Measurements from ENCODE around the gene EGFR. TPM values are rescaled to one million over a fixed set of nuclear protein-coding genes. Genes with fewer than 3 reads are reported as not detected.

The EGFR gene
- total RNA-seq, 1 experiment from 2014 or later: 52.7 TPM

DNA sequence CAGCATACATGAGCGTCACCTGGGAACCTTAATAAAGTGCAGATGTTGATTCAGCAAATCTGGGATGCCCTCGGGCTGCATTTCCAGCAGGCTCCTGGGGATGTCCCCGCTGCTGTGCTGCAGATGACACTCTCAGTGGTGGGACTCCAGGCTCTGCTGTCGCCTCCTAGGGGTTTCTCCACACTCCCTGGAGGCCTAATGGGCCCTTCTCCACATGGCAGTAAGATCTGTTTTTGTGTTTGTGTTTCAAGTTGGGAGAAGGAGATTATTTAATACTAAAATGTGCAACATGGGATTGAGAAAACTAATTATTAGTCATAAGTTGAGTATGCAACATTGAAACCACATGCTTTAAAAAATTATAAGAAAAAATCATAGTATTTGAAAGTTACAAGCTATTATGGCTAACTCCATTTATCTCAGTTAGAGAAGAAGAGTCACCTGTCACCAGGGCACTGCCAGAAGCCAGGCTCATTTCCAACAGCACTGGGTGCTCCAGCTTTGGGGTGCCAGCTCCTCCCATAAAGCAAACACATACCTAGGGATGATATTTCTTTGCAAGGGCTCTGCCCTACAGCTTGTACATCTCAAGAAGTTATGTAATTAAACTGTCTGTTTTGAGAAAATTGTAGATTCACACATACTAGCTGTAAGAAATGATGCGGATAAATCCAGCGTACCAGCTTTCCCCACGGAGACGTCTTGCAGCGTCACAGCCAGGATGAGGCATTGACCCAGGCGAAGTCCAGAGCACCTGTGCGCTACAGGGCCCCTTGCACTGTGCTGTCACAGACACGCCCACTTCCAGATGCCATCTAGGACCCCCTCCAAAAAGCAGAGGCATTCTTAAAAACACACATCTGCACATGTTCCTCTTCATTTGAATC, 106.4 kb downstream of the EGFR start:
- in situ Hi-C loops (cut with HindIII; ENCODE audit: low pct_unique_long_range_greater_than_20kb, low sequenced_read_pairs): no loop called here
- DNase-seq (ENCODE audit: low read depth): no peak

DNA sequence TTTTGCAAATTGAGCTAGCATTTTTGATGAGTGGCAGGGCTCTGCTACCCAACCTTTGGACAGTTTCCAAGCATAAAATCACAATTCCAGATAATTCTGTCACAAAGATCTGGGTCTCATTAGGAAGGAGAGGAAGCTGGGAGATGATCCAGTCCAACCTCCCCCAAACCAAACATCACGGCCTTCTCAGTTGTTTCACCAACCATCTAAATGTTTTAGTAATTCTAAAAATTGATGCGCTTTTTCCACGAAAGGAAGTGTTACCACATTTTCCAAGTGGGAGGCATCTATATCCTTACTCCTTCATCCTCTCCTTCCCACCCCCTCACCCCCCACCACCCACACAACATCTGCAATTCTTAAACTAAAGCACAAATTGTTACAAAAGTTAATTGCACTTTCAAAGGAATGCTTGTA, 108.3 kb downstream of the EGFR start:
- DNase-seq (ENCODE audit: low read depth): no peak
- in situ Hi-C loops (cut with HindIII; ENCODE audit: low pct_unique_long_range_greater_than_20kb, low sequenced_read_pairs): no loop called here

DNA sequence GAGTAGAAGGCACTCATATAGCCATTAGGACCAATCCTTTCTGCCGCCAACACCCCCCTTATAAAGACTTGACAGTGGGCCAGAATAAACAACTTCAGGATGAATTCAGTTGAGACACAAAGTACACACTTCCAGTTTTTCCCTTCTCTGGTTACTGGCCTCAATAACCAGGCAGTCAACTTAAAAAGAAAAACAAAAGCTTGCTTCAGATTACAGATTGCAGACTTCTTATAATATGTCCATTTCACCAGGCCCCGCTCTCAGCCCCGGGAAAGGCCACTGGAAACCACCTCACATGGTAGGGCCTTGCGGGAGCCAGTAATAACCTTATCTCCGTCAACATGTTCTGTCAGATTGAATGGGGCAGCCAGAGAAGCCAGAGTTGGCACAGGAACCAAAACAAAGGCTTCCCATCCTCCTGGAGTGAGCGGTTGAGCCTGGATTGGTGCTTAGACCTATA, 108.8 kb downstream of the EGFR start:
- peak; percentile 45 for DNase-seq (ENCODE audit: low read depth)
- in situ Hi-C loops (cut with HindIII; ENCODE audit: low pct_unique_long_range_greater_than_20kb, low sequenced_read_pairs): no loop called here

DNA sequence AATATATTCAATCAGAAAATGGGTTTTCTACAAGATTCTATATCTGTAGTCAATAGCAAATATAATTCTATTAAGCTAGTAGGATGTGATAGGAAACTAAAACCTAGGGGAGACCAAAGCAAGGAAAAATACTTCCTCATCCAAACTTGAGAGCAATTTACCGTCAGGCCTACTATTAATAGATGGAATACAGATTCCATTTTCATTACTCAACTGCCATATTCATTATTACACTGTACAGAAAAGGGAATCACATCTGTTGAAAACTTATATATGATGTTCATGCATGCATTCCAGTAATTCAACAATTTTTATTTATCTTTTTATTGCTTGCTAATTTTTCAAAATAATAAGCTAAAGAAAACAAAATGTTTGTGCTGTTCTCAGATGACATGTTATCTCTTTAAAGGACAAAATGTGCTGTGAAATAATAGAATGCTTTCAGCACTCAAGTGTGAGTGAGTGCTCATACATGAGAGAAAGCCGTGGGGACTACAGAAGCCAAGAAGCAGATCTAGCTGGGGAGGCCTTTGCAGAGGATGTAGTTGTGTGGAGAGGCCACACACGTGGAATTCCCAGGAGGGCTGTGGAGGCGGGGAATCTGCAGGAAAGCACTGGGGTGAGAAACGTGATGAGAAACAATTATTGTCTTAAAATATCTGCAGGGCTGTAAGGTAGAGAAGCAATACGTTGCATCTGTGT, 110.0 kb downstream of the EGFR start:
- in situ Hi-C loops (cut with HindIII; ENCODE audit: low pct_unique_long_range_greater_than_20kb, low sequenced_read_pairs): no loop called here
- no peak for DNase-seq (ENCODE audit: low read depth)

DNA sequence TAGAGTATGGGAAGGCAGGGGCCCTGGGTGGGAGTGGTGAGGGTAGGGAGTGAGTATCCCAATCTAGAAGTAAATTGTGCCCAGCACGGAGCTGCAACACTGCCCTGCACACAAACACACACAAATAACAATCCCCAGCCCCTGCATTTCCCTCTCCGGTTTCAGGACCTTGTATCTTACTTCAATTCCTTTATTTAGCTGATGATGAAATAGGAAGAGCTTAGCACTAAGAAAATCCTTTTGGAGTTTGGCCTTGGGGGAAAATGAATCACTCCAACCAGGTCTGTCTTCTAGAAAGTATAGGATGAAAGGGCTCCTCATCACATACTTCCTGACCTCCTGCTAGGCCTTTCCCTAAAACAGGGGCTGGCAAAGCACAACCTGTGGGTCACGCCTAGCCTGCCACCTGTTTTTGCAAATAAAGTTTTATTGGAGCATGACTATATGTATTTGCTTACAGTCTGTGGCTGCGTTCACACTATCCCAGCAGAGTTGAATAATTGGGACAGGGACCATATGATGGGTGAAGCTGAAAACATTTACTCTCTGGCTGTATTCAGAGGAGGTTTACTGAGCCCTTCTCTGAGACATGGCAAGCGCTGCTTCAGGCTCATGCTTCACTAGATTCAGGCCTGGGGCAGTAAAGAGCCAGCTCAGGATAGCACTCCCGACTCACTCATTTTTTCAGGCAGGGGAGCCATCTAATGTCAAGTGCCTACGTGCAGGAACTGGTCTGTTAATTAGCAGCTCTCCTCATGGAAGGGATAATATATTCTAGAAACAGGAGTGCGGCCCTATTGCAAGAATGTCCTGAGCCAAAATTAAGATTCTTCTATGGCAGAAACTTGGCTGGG, 111.0 kb downstream of the EGFR start:
- DNase-seq (ENCODE audit: low read depth): peak; percentile 62
- in situ Hi-C loops (cut with HindIII; ENCODE audit: low pct_unique_long_range_greater_than_20kb, low sequenced_read_pairs): loop anchor here (10.0 kb wide), 1 partner anchor 65 kb away; no protein-coding TSS in a partner anchor

DNA sequence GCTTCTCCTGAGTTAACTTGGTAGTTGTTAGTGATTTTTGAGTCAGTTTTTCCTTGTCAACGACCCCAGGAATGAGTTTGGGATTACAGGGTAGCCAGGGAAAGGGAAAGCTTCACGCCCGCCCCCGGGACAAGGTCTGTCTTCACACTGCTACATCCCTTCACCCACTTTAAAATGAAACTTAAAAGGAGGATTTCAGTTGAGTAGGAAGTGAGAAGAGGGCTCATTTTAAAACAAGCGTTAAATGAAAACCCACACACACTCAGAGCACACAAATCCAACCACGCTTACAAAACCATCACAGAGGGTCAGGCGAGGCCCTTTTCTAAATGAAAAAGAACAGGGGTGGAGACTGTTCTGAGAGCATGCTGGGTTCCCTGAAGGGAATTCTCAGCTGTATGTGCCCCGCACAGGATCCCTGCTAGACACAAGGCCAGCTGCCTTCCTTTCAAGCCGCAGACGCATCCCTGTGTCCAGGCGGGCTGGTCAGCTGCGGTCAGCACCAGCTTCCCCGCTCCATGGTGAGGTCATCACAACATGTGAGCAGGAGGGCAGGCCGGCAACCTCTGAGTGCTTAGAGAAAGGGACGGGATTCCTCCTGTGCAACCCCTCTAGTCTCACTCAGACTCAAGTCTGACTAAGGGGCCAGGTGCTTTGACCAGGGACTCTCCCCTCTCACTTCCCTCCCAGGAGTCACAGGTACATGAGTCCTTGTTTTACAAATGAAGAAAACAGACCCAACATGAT, 111.8 kb downstream of the EGFR start:
- in situ Hi-C loops (cut with HindIII; ENCODE audit: low pct_unique_long_range_greater_than_20kb, low sequenced_read_pairs): loop anchor here (10.0 kb wide), 1 partner anchor 66 kb away; no protein-coding TSS in a partner anchor
- DNase-seq (ENCODE audit: low read depth): peak; percentile 42

DNA sequence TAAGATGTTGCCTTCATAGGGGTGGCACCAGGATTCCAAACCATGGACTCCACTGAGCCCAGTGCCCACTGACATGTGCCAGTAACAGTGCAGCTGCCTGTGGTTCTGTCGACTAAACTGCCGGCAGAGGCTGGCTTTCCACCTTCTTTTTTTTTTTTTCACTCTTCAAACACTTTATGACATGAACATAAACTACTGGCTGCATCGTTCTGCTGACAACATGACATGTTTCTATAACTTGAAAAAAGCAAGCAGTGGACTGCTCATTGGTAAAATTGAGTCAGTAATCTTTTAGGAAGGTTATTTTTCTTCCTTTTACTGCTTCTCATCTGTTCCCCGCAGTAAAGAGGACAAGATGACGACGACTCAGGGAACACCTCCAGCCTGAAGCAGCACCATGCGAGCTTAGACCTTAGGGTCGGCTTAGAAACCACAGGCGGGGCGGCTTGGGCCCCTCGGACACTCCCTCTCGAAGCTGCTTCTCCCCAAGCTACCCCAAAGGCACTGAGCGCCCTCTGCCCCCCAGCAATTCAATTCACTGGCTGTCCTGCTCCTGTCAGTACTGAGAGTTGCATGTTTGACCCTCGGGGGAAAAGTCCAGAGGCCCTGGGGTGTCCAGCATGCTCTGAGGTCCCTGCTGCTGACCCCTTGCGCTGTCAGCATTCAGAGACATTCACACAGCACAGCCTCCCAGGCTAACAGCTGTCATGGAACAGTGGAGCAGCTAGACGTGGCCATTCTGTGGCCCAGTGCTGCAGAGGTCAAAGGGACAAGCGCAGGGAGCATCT, 112.5 kb downstream of the EGFR start:
- no peak for DNase-seq (ENCODE audit: low read depth)
- in situ Hi-C loops (cut with HindIII; ENCODE audit: low pct_unique_long_range_greater_than_20kb, low sequenced_read_pairs): loop anchor here (10.0 kb wide), 1 partner anchor 67 kb away; no protein-coding TSS in a partner anchor

DNA sequence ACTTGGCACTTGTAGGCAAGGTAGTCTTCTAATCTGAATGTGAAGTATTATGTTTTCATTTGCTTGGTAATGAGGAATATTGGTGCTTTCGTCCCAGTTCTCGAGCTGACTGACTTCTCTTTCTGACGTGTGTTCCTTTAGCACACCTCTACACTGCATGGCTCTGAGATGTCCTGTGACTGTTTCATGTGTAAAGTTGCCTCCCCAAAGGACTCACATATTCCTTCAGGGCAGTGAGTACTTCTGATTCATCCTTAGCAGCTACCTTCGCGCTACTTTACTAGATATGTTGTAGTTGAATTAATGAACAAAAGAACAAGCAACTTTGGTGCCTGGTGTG, 113.7 kb downstream of the EGFR start:
- in situ Hi-C loops (cut with HindIII; ENCODE audit: low pct_unique_long_range_greater_than_20kb, low sequenced_read_pairs): loop anchor here (10.0 kb wide), 1 partner anchor 68 kb away; no protein-coding TSS in a partner anchor
- DNase-seq (ENCODE audit: low read depth): no peak

DNA sequence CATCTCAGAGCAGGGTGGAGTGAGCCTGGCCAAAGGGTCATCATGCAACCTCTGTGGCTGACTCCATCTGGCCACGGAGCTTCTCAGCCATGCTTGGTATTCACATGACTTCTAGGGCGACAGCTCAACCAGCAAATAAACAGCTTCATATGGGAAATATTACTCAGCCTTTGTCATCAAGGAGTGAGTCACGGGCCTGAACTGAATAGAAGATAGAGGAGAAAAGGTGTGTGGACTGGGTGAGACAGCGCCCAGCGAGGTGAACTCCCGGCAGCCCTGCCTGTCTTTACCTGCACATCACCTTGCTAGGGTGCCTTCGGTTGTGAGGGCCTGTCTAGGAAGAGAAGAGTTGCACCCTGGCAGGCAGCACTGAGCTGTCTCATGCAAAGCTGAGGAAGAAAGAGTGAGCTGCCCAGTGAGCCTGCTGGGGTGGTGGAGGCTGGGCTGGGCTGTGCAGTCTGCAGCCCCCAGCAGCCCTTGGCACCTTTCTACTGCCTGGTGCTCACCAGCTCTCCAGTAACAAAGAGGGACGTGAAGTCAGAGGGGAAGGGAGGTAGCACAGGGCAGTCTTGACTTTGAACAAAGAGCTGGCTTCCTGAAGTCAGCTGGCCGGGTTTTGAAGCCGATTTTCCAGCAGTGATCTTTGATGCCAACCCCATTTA, 114.2 kb downstream of the EGFR start:
- DNase-seq (ENCODE audit: low read depth): peak; percentile 99
- in situ Hi-C loops (cut with HindIII; ENCODE audit: low pct_unique_long_range_greater_than_20kb, low sequenced_read_pairs): loop anchor here (10.0 kb wide), 1 partner anchor 68 kb away; no protein-coding TSS in a partner anchor

DNA sequence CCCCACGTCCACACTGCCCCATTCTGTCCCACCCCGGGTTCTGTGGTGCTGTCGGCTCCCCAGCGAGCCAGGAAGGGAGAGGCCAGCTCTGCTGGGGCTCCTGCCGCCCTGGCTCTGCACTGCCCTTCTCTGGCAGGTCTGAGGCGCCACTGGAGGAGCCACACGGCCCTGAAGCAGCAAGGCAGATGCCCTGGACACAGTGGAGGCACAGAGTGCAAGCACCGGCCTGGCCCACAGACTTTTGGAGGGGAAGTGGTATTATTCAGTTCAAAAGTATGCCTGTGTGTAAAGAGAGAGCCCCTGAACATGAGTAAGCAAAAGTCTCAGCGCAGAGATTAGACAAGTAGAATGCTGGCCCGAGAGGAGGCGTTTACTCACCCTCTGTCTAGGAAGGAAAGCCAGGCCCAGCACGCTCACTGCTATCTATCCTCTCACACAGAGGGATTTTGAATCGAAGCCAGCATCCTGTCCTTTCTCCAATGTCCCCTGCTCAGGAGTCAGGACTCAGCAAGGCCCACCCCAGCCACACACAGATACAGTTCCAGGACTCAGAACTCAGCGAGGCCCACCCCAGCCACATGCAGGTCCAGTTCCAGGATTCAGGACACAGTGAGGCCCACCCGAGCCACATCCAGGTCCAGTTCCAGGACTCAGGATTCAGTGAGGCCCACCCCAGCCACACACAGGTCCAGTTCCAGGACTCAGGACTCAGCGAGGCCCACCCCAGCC, 115.0 kb downstream of the EGFR start:
- DNase-seq (ENCODE audit: low read depth): peak; percentile 90
- in situ Hi-C loops (cut with HindIII; ENCODE audit: low pct_unique_long_range_greater_than_20kb, low sequenced_read_pairs): loop anchor here (10.0 kb wide), 1 partner anchor 69 kb away; no protein-coding TSS in a partner anchor

DNA sequence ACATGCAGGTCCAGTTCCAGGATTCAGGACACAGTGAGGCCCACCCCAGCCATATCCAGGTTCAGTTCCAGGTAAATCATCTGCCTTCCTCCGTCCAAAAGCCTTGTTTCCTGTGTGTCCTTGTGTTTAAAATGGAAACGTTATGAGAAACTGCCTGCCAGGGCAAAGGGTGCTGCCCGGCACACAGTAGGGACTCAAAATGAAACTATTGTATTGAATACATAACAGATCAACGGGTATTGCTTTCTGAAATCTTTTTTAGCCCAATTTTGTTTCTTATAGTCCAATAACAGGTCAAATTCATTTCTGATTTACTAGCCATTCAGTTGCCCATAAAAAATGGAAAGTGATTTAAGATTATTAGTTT, 115.5 kb downstream of the EGFR start:
- in situ Hi-C loops (cut with HindIII; ENCODE audit: low pct_unique_long_range_greater_than_20kb, low sequenced_read_pairs): loop anchor here (10.0 kb wide), 1 partner anchor 70 kb away; no protein-coding TSS in a partner anchor
- DNase-seq (ENCODE audit: low read depth): no peak

DNA sequence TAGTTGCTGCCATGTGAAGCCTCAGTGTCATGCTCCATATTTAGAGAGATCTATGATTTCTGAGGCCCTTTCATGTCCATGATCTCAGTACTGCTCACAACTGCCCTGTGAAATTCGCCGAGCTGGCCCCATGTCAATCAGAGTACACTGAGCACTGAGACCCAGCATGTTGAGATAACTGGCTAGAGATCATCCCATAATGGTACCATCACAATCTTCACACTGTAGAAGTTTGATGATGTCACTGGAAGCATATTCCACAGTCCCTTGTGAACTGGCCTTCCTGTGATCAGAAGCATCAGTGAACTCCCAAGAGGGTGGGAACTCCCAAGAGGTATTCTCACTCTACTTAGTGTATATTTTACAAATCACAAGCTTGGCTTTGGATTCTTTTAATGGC, 116.0 kb downstream of the EGFR start:
- in situ Hi-C loops (cut with HindIII; ENCODE audit: low pct_unique_long_range_greater_than_20kb, low sequenced_read_pairs): loop anchor here (10.0 kb wide), 1 partner anchor 70 kb away; no protein-coding TSS in a partner anchor
- no peak for DNase-seq (ENCODE audit: low read depth)

DNA sequence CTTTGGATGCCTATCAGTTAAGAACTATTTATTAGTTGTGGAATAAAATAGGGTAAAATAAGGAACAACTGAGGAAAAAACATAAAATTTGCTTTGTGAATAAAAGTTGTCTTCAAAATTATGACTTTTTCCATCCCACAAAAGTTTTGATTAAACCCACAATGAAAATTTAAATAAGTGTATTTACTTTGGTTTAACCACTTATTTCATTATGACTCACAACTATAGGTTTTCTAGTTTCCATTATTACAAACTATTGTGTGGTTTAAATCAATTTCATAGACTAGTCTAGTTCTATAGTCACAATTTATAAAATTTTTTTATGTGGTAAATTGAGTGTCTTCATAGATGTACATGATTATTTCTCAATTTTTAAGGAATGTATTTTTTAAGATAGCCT, 116.6 kb downstream of the EGFR start:
- DNase-seq (ENCODE audit: low read depth): no peak
- in situ Hi-C loops (cut with HindIII; ENCODE audit: low pct_unique_long_range_greater_than_20kb, low sequenced_read_pairs): loop anchor here (10.0 kb wide), 1 partner anchor 71 kb away; no protein-coding TSS in a partner anchor

DNA sequence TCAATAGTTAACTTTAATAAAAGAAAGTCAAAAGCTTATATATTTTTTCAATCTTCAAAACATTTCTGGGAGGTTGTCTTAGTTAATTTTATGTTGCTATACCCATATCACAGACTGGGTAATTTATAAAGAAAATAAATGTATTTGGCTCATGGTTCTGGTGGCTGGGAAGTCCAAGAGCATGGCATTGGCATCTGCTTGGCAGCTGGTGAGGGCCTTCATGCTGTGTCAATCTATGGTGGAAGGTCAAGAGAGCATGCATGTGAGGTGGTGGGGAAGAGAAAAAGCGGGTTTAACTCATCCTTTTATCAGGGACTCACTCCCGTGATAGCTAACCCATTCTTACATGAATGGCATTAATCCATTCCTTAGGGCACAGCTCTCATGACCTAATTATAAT, 119.8 kb downstream of the EGFR start:
- DNase-seq (ENCODE audit: low read depth): no peak
- in situ Hi-C loops (cut with HindIII; ENCODE audit: low pct_unique_long_range_greater_than_20kb, low sequenced_read_pairs): loop anchor here (10.0 kb wide), 1 partner anchor 74 kb away; no protein-coding TSS in a partner anchor

DNA sequence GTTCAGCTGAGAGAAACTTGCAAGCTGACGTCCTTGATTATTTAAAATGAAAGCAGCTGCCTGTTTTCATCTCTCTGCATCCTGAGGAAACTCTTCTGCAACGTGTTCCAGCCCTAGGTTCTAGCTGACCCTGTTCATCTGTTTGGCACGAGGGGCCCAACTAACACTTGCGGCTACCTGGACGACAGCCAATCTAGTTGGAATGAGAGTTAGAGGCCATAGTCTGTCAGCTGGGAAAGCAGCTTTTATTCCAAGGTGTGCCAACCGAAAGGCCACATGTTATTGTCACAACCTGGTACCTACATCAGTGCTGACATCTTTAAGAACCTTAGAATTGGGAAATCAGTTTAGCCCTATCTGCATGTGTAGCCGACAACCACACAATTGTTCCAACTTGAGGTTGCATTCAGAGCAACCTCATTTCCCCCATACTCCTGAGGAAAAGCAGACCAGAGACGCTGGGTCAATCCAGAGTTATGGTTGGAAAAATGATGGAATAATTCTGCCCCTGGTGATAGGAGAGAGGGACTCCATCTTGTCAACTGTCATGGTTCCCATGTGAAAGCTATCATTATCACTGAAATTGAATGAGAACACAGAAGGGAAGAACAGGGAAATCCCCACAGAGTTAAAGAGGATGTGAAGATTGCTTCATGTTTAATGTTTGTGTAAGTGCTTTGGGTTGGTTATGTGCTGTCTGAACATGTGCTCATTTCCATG, 121.6 kb downstream of the EGFR start:
- no peak for DNase-seq (ENCODE audit: low read depth)
- in situ Hi-C loops (cut with HindIII; ENCODE audit: low pct_unique_long_range_greater_than_20kb, low sequenced_read_pairs): no loop called here
